Upper lobe of right lung (tissue), 1 donor: Measurements from ENCODE around the gene SCN2A. TPM values are rescaled to one million over a fixed set of nuclear protein-coding genes. Genes with fewer than 3 reads are reported as not detected.

ENCODE experiments used
- ATAC-seq: fragments of 200-7000 bp; cut with Tn5 transposase; one replicate; pipeline ENCODE4 v1.9.1; 2020; ENCODE audit warnings: mild to moderate bottlenecking, moderate library complexity
- DNase-seq: peaks from one replicate; pipeline ENCODE4 v3.0.0-alpha.2; 2020
- H3K27ac ChIP-seq: fragments of 200-600 bp; one replicate; pipeline ENCODE4 v1.8.0; 2022
- H3K27me3 ChIP-seq: fragments of 200-600 bp; one replicate; pipeline ENCODE4 v1.8.0; 2022; ENCODE audit warnings: mild to moderate bottlenecking
- H3K36me3 ChIP-seq: fragments of 200-600 bp; one replicate; pipeline ENCODE4 v1.8.0; 2022
- H3K4me1 ChIP-seq: fragments of 200-600 bp; one replicate; pipeline ENCODE4 v1.8.0; 2022
- H3K4me3 ChIP-seq: fragments of 200-600 bp; one replicate; pipeline ENCODE4 v1.8.0; 2022; ENCODE audit warnings: mild to moderate bottlenecking
- H3K9me3 ChIP-seq: fragments of 200-600 bp; one replicate; pipeline ENCODE4 v1.8.0; 2022
- intact Hi-C: fragments of 100-400 bp; cut with DNase I; formaldehyde crosslinking; loops from one replicate; pipeline ENCODE4 v1.11.0; 2022
- total RNA-seq: library from RNA; stranded (reverse); fragmentation: NEBNext Ultra II Directional; extraction: Animal tissue kit (Norgen Biotek cat#: 25700); gene quantifications from one replicate; pipeline ENCODE4 v1.2.1, GENCODE V29; 2021
- TF ChIP-seq, protein P1 (sequence below): fragments of 200-600 bp; IDR thresholded peaks from one replicate; pipeline ENCODE4 v1.8.0; 2022; ENCODE audit warnings: antibody characterized with exemption
- donor health status: DM: no; HTN: yes; CAD: no; lungs with severe emphysema.

Gene SCN2A
- total RNA-seq, 1 donor from 2014 or later: 0.58 TPM

DNA sequence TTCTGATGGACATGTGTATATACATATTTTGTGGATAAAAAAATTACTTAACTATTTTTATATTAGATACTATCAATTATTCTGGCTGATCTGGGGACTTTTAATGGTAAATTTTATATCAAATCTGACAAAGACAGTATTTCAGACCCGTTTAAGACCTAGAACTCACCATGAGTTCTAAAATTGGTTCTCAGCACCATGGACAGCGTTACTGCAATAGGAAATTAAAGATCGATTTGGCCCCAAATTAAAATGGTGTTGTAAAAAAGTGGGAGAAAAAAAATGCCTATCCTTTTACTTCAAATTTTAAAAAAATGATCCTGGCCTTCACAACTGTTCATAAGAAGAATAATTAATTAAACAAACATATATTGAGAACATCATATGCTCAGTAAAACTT, 919 bp upstream of the SCN2A start:
- DNase-seq (no peak), ATAC-seq (no peak)
- TF ChIP-seq, protein P1, sequence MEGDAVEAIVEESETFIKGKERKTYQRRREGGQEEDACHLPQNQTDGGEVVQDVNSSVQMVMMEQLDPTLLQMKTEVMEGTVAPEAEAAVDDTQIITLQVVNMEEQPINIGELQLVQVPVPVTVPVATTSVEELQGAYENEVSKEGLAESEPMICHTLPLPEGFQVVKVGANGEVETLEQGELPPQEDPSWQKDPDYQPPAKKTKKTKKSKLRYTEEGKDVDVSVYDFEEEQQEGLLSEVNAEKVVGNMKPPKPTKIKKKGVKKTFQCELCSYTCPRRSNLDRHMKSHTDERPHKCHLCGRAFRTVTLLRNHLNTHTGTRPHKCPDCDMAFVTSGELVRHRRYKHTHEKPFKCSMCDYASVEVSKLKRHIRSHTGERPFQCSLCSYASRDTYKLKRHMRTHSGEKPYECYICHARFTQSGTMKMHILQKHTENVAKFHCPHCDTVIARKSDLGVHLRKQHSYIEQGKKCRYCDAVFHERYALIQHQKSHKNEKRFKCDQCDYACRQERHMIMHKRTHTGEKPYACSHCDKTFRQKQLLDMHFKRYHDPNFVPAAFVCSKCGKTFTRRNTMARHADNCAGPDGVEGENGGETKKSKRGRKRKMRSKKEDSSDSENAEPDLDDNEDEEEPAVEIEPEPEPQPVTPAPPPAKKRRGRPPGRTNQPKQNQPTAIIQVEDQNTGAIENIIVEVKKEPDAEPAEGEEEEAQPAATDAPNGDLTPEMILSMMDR: no peak
- intact Hi-C loops: no loop called here
- Histone ChIP-seq H3K27ac (no peak overlapping the region), H3K4me1 (no peaks in the 10 kb centered on the region), H3K9me3 (no peaks in the 10 kb centered on the region), H3K27me3 (no peaks in the 10 kb centered on the region), H3K36me3 (no peaks in the 10 kb centered on the region), H3K4me3 (no peak overlapping the region)

- no peaks in the 10 kb centered on the region for H3K36me3 ChIP-seq
- TF ChIP-seq, protein P1: no peak
- no peaks in the 10 kb centered on the region for H3K27me3 ChIP-seq
- no peak for DNase-seq
- H3K4me1 ChIP-seq: no peaks in the 10 kb centered on the region
- H3K27ac ChIP-seq: no peak overlapping the region
- H3K9me3 ChIP-seq: no peaks in the 10 kb centered on the region
- no peak for ATAC-seq
- intact Hi-C loops: no loop called here
- no peak overlapping the region for H3K4me3 ChIP-seq
Observed at GRCh38 chr2:165239856-165240515, 772 bp downstream of the SCN2A start.

DNA sequence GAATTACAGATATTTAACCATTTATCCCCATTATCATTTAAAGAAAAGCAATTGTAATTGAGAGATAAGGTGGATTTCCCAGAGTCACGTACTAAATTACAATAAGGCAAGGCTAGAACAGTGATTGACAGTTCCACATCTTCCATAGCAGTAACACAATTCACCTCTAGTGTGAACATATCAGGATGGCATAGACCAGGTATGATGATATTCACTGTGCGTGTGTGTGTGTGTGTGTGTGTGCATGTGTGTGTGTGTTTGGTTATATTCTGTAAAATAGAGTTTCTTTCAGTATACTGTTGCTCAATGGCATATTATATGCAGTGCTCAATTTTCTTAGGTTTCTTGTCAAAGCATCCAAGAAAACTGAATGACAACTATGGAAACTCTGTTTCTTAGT, 1.7 kb downstream of the SCN2A start:
- Histone ChIP-seq H3K9me3 (no peaks in the 10 kb centered on the region), H3K36me3 (no peaks in the 10 kb centered on the region), H3K4me3 (no peak overlapping the region), H3K4me1 (no peaks in the 10 kb centered on the region), H3K27me3 (no peaks in the 10 kb centered on the region), H3K27ac (no peak overlapping the region)
- intact Hi-C loops: no loop called here
- no peak for ATAC-seq
- no peak for DNase-seq
- TF ChIP-seq, protein P1: no peak

- intact Hi-C loops: no loop called here
- TF ChIP-seq, protein P1: no peak
- no peaks in the 10 kb centered on the region for H3K36me3 ChIP-seq
- no peaks in the 10 kb centered on the region for H3K9me3 ChIP-seq
- no peaks in the 10 kb centered on the region for H3K27me3 ChIP-seq
- H3K4me1 ChIP-seq: no peaks in the 10 kb centered on the region
- H3K27ac ChIP-seq: no peak overlapping the region
- H3K4me3 ChIP-seq: no peak overlapping the region
- DNase-seq (no peak), ATAC-seq (no peak)
Observed at GRCh38 chr2:165245081-165245793, 6.0 kb downstream of the SCN2A start.

GRCh38 chr2:165248238-165248637, 9.0 kb downstream of the SCN2A start:
- Histone ChIP-seq H3K4me1 (no peaks in the 10 kb centered on the region), H3K9me3 (no peaks in the 10 kb centered on the region), H3K36me3 (no peaks in the 10 kb centered on the region), H3K27ac (no peak overlapping the region), H3K27me3 (no peaks in the 10 kb centered on the region), H3K4me3 (no peak overlapping the region)
- TF ChIP-seq, protein P1: no peak
- DNase-seq (no peak), ATAC-seq (no peak)
- intact Hi-C loops: no loop called here
